Calu3 (cell line): Measurements from ENCODE around the gene CDK5R2. TPM values are rescaled to one million over a fixed set of nuclear protein-coding genes. Genes with fewer than 3 reads are reported as not detected.

Experiments used
- BruUV-seq: library from RNA; stranded (reverse); fragments of 400-500 nt; replicated peaks from 2 replicates; lab custom pipeline; 2021; lab: Mats Ljungman, UMichigan
- CTCF ChIA-PET: fragments of 300-600 bp; sonication (Branson Sonifier 250); formaldehyde crosslinking; loops from one replicate; lab custom pipeline; 2022; ENCODE audit warnings: antibody characterized with exemption; lab: Charles Lee
- DNase-seq: peaks from one replicate; pipeline ENCODE4 v3.0.0; 2022
- H3K27ac Mint-ChIP-seq: one replicate; pipeline ENCODE4 v1.8.0; 2022; ENCODE audit warnings: mixed read lengths; ENCODE audit not compliant: unreplicated experiment
- H3K27me3 Mint-ChIP-seq: one replicate; pipeline ENCODE4 v1.8.0; 2022; ENCODE audit warnings: mixed read lengths; ENCODE audit not compliant: unreplicated experiment
- H3K36me3 Mint-ChIP-seq: one replicate; pipeline ENCODE4 v1.8.0; 2022; ENCODE audit warnings: mild to moderate bottlenecking, moderate library complexity, mixed read lengths; ENCODE audit not compliant: insufficient read depth, unreplicated experiment
- H3K4me1 Mint-ChIP-seq: one replicate; pipeline ENCODE4 v1.8.0; 2022; ENCODE audit warnings: mild to moderate bottlenecking, low read depth, mixed read lengths; ENCODE audit not compliant: unreplicated experiment
- H3K4me3 Mint-ChIP-seq: one replicate; pipeline ENCODE4 v1.8.0; 2022; ENCODE audit warnings: mild to moderate bottlenecking, low read depth, moderate library complexity, mixed read lengths; ENCODE audit not compliant: unreplicated experiment
- H3K9me3 Mint-ChIP-seq: one replicate; pipeline ENCODE4 v1.8.0; 2022; ENCODE audit warnings: low read depth, mixed read lengths; ENCODE audit not compliant: unreplicated experiment
- intact Hi-C: fragments of 100-400 bp; cut with micrococcal nuclease; formaldehyde crosslinking; loops from one replicate; pipeline ENCODE4 v1.10.0; 2022; ENCODE audit not compliant: unreplicated experiment
- total RNA-seq: library from RNA; stranded (reverse); gene quantifications from 2 replicates; pipeline ENCODE4 v1.2.3, GENCODE V29; 2022
- TF ChIP-seq, protein P1 (sequence below): fragments of 200-600 bp; IDR thresholded peaks from one replicate; pipeline ENCODE4 v1.8.0; 2022; ENCODE audit warnings: antibody characterized with exemption; ENCODE audit not compliant: unreplicated experiment

CDK5R2 gene
- total RNA-seq, 1 experiment from 2014 or later = 0.59 TPM

DNA sequence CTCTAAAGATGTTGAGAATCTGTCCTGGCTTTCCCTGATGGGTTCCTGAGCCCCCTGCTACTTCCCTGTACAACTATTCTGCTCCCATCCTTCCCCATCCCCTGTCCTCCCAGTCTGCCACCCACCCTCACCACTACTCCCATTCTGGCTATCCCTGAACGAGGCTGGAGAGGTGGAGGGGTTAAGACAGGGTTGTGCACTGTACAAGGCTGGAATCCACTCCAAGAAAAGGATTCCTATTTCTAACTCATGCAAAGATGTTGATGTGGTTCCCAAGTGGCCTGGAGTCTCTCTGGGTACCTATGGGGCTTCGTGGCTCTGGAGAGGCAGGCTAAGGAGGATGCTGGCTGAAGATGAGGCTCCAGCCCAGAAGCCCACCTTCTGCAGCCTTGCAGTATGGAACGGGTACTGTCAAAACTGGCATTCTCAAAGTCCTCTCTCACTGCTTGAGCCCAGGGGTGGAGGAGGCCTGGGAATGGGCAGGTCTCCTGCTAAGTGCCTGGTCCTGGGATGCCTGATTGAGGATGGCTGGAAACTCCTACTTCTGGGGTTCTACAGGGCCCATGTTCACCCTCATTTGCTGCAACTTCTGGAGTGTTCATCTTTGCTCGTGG is 26.8 kb downstream of the CDK5R2 start:
- Mint-ChIP-seq H3K9me3 (no peaks in the 10 kb centered on the region), H3K27ac (no peak overlapping the region), H3K4me1 (peaks cover 13% of the 10 kb centered on the region), H3K4me3 (no peak overlapping the region), H3K36me3 (peaks cover 3% of the 10 kb centered on the region), H3K27me3 (peaks cover 100% of the 10 kb centered on the region)
- no peak for DNase-seq
- intact Hi-C loops = loop anchor here (10.0 kb wide), 1 partner anchor 131 kb away; the partner anchor contains the start of gene WNT6
- CTCF ChIA-PET = no interaction called here
- TF ChIP-seq, protein P1, sequence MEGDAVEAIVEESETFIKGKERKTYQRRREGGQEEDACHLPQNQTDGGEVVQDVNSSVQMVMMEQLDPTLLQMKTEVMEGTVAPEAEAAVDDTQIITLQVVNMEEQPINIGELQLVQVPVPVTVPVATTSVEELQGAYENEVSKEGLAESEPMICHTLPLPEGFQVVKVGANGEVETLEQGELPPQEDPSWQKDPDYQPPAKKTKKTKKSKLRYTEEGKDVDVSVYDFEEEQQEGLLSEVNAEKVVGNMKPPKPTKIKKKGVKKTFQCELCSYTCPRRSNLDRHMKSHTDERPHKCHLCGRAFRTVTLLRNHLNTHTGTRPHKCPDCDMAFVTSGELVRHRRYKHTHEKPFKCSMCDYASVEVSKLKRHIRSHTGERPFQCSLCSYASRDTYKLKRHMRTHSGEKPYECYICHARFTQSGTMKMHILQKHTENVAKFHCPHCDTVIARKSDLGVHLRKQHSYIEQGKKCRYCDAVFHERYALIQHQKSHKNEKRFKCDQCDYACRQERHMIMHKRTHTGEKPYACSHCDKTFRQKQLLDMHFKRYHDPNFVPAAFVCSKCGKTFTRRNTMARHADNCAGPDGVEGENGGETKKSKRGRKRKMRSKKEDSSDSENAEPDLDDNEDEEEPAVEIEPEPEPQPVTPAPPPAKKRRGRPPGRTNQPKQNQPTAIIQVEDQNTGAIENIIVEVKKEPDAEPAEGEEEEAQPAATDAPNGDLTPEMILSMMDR = no peak
- no TSS peak for BruUV-seq

DNA sequence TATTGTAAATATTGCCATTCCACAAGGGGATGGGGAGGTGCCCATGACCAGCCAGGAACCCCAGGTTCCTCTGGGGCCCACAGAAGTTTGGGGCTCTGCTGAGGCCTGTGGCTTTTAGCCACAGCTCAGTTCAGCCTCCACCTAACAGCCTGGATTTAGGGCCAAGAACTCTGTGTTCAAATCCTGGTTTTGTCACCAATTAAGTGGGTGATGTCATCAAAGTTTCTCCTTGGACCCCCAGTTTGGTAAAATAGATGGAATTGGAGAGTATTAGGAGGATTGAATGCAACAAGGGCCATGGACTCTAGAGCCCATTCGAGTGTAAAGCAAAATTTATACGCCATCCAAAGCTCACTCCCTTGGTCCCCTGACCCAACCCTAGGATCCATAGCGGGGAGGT is 28.7 kb downstream of the CDK5R2 start:
- Mint-ChIP-seq H3K4me1 (peaks cover 9% of the 10 kb centered on the region), H3K9me3 (no peaks in the 10 kb centered on the region), H3K27me3 (peaks cover 99% of the 10 kb centered on the region), H3K4me3 (no peak overlapping the region), H3K27ac (no peak overlapping the region), H3K36me3 (no peaks in the 10 kb centered on the region)
- intact Hi-C loops = loop anchor here (10.0 kb wide), 1 partner anchor 133 kb away; the partner anchor contains the start of gene WNT6
- TF ChIP-seq, protein P1 = no peak
- no TSS peak for BruUV-seq
- CTCF ChIA-PET = interaction anchor here (0.6 to 0.8 kb wide), 2 partner anchors 13 to 269 kb away, joined by 4 read pairs; no protein-coding TSS in a partner anchor
- no peak for DNase-seq

DNA sequence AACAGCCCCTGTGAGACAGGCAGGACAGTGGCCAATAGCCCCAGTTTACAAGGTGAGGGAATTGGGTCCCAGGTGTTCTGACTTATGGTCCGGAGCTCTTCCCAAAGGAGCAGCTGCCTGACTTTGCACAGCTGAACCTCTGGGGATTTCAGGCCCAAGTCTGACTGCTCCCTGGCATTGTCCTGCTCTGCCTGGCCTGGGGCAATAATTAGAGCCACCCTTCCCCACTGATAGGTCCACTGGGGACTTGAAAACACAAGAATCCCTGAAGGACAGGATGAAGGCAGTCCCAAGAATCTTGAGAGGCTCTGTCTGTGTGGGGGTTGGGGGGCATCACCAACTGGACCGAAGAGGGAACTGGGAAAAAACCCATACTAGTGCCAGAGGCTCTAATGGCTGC is 29.2 kb downstream of the CDK5R2 start:
- Mint-ChIP-seq H3K36me3 (no peaks in the 10 kb centered on the region), H3K9me3 (no peaks in the 10 kb centered on the region), H3K4me1 (peaks cover 9% of the 10 kb centered on the region), H3K4me3 (no peak overlapping the region), H3K27me3 (peaks cover 99% of the 10 kb centered on the region), H3K27ac (no peak overlapping the region)
- no TSS peak for BruUV-seq
- DNase-seq = no peak
- CTCF ChIA-PET = no interaction called here
- TF ChIP-seq, protein P1 = no peak
- intact Hi-C loops = loop anchor here (10.0 kb wide), 1 partner anchor 134 kb away; the partner anchor contains the start of gene WNT6

DNA sequence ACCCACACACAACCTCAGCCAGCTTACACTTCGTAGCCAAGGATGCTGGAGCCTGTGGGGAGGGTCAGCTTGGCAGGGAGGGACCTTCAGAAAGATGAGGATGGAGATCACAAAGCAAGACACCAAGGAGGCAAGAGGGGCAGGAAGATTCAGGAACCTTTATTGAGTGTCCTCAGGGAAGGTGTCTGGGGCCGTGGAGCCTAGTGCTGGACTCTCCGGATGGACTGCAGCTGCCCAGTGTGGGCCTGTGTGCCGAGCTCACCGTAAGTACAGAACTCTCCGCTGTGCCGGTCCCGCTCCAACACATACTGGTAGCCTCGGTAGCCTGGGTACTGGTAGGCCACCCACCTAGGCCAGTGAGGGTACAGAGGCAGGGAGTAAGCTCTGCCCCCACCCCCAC is 30.6 kb downstream of the CDK5R2 start:
- TF ChIP-seq, protein P1 = no peak
- Mint-ChIP-seq H3K4me1 (peaks cover under 1% of the 10 kb centered on the region), H3K9me3 (no peaks in the 10 kb centered on the region), H3K27me3 (peaks cover 99% of the 10 kb centered on the region), H3K36me3 (no peaks in the 10 kb centered on the region), H3K4me3 (no peak overlapping the region), H3K27ac (no peak overlapping the region)
- intact Hi-C loops = no loop called here
- CTCF ChIA-PET = interaction anchor here (0.6 to 0.8 kb wide), 2 partner anchors 11 to 24 kb away, joined by 3 to 5 read pairs; no protein-coding TSS in a partner anchor
- BruUV-seq = no TSS peak
- DNase-seq = no peak
